ENCODE measurements around the gene CC2D2A.

- TF ChIP-seq, protein P1, sequence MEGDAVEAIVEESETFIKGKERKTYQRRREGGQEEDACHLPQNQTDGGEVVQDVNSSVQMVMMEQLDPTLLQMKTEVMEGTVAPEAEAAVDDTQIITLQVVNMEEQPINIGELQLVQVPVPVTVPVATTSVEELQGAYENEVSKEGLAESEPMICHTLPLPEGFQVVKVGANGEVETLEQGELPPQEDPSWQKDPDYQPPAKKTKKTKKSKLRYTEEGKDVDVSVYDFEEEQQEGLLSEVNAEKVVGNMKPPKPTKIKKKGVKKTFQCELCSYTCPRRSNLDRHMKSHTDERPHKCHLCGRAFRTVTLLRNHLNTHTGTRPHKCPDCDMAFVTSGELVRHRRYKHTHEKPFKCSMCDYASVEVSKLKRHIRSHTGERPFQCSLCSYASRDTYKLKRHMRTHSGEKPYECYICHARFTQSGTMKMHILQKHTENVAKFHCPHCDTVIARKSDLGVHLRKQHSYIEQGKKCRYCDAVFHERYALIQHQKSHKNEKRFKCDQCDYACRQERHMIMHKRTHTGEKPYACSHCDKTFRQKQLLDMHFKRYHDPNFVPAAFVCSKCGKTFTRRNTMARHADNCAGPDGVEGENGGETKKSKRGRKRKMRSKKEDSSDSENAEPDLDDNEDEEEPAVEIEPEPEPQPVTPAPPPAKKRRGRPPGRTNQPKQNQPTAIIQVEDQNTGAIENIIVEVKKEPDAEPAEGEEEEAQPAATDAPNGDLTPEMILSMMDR (IDR thresholded peaks at IDR 0.05): no peak
- TF ChIP-seq POLR2A (IDR thresholded peaks at IDR 0.05): no peak
Observed at GRCh38 chr4:15488658-15489470, 19.2 kb downstream of the CC2D2A start.
